ENCODE measurements around the gene ABCC11.

The ABCC11 gene

DNA sequence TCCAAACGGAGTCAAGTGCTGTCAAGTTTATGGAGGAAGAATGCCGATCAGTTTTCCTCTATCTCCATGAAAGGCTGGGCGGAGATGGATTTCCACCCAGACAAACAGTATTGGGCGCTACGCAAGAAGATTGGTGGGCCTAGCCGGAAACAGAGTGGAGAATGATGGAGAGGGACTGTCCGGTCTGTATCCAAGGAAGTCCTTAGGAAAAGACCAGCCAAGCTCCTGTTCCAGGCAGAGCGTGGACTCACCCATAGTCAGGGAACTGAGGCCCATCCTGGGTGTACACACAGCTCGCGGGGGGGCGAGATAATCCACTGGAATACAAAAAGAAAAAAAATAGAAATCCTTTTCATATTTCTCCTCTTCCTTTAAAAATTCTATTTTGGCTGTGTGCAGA is 90.0 kb downstream of the ABCC11 start:
- no peak for DNase-seq

DNA sequence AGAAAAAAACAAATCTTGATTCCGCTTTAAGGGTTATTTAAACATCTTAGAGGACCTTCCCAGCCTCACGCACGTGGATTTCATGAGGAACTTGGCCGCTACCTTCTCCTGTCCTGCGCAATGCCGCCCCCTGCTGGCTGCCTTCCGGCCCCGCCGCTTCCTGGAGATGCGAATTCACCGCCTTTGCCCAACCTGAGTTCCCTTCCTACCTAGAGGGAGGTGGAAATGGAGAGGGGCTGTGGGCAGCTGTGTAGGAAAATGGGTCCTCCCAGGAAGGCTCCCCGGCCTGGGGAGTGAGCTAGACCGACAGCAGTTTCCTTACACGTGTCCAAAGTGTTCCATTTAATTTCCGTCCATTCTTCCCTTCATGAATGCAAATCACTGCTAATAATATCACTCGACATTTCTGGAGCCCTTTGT is 90.5 kb downstream of the ABCC11 start:
- peak; percentile 62 for DNase-seq

DNA sequence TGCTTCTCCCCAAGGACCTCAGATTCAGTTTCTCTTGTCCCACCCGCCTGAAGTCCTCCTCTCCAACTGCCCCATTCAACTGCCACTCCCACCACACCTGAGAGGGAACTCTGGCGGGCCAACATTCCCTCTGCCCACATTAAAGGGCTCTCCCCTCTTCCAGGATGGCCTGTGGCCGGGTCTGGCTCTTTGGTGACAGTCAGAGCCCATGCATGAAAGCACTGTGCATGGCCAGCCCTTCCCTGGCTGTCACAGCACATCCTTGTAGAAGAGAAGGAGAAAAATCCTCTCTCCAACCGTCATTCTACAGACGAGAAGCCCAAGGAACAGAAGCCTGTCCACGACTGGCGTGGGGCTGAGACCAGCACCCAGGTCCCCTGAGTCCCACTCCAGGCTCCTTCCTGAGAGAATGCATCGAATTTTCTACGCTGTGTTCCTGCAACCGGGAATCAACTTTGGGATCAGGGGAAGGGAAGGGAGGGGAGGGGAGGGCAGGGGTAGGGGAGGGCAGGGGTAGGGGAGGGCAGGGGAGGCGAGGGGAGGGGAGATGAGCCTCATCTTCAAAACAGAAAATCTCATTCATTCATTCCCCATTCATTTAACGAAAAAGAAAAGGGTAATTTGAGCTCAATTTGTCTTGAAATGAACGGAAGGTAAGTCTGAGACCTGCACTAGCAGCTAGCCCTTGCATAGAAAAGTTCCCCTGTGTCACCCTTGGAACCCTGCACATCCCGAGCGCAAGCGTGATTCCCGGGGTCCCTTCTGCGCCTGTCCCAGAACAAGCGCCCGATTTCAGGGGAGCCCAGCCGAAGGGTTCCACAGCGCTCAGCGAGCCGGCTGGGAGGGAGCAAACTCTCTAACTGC is 91.2 kb downstream of the ABCC11 start, which contains the start of gene ABCC12:
Gene ABCC12, minus strand, starts transcription at position 68 of the 864 bp plus-strand sequence. CDS start 9,569 bp downstream, outside the sequence.
- no peak for DNase-seq

DNA sequence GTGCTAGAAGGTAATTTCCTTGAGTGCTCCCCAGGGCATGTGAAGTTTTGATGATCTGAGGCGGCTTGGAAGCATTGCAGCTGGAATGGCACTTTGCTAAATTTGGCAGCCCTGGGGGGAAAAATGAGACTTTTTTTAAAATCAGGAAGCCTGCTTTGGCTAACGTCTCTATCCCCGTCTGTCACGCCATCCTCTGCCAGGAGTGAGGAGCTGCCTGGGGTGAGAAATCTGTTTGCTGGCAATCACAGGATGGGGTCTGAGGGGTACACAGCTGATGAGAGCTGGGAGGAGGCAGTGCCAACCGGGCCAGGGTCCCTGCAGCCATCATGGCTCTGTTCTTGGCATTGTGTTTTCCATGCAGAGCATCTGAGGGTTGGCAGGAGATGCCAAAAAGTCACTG is 93.6 kb downstream of the ABCC11 start:
- peak; percentile 45 for DNase-seq

DNA sequence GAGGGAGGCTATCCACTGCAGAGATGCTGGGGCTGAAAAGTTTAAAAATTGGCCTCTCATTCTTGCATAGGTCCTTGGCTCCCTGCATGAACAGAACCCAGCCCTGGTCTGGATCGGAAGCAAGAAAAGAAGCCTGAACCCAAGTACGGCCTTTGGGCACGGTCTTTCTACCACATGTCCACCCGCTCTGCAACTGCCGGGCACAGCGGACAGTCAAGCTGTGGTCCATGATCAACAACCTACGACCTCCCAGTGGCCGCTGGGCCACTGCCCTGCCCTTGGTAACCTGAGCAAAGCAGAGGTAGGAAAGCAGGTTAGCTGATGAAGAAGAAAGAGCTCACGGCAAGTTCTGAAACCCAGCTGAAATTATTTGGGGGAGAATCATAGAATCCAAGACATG is 95.1 kb downstream of the ABCC11 start:
- DNase-seq, result no peak

DNA sequence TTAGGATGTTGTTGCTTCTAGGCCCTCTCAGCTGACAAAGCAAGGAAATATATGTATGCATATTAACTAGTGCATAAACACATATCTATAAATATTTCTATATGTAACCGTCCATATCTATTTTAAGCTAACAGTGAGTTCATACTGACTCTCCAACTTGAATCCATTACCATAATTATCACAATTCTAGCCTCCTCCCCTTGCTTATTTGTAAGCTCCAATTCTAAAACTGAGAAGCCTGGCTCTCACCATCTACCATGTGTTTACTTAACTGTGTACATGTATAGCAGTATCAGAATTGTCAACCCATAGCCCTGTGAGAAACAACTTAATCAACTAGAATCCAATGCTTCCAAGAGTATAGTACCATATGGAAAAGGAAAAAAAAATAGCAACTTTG is 96.6 kb downstream of the ABCC11 start:
- no peak for DNase-seq

DNA sequence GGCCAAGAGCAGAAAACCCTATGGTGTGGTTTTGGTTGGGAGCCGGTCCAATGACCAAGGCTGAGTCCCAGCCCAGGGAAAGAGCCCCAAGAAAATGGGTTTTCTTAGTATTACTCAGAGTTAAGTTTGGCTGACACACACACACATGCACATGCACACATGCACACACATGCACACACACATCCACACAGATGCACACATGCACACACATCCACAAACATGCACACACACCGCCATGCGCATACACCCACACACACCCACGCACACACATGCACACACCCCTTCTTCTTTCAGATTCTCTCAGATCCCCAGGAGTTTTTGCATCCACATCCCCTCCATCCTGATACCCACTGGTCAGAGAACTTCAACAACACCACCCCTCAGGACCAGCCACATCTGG is 100.6 kb downstream of the ABCC11 start:
- DNase-seq, result no peak

DNA sequence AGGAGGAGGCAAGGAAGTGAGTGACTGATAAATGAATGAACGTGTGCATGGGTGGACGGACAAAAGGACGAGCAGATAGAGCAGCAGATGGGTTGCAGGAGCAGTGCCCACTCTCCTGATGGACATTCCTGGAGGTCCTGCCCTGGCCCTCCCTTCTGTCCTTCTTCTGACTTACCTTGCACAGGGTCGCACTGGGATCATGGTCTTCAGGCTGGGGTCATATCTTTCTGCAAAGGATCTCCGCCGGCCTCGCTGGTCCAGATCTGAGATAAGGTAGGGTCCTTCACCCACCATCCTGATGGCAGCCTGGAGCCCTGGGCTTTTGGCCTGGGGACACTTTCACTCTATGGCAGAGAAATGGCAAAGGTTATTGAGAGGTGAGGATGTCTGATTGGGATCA is 101.2 kb downstream of the ABCC11 start:
- no peak for DNase-seq

DNA sequence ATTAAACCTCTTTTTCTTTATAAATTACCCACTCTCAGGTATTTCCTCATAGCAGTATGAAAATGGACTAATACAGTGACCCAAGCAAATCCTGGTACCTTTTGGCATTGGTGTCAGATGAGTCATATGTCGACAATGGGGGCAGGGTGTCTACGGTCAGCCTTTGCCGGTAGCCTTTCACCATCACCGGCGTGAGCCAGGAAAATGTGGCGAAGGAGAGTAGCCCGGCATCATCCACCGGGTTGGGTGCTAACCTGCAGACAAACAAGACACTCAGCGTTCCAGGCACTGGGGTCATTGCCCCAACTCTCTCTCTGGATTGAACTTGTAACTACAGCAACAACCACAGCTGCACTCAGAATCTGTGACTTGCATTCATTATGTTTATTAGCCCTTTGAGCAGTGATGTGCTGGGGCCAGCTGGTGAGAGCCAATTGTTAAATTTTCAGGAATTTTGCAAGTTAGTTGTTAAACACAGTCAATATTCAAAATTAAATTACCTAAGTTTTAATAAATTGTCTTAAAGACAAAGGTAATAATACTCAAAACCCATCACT is 103.4 kb downstream of the ABCC11 start:
- DNase-seq, result no peak

DNA sequence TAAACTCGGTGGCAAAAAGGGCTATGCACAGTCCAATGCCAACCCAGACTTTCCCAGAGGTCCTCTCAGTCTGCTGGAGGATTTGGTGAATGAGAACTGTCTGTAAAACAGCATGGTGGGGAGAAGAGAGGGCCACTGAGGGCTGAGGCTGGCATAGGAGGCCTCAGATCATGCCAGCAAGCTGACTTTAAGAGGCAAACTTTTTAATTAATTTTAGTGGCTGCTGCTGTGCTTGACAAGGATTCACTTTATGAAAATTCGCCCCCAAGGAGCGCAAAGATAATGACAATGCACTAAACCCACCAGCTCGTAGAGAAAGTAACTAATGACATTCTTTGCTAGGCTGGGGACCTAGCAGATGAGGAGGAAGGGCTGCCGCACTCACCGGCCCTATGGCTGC is 106.5 kb downstream of the ABCC11 start:
- no peak for DNase-seq

DNA sequence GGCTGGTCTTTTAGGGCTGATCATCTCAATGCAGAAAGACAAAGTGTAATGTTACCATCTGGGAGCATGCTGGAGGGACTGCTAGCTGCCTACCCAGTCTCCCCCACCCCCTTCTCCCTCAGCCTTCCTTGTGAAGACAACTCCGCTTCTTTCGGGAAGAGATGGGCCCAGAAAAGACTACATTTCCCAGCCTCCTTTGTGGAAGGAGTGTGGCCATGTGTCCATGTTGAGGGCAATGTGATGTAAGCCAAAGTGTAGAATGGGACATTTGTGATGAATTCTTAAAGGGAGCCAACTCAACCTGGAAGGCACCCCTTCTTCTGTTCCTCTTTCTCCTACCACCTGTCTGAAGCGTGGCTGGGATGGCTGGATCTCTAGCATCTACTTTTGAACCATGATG is 107.8 kb downstream of the ABCC11 start:
- no peak for DNase-seq

DNA sequence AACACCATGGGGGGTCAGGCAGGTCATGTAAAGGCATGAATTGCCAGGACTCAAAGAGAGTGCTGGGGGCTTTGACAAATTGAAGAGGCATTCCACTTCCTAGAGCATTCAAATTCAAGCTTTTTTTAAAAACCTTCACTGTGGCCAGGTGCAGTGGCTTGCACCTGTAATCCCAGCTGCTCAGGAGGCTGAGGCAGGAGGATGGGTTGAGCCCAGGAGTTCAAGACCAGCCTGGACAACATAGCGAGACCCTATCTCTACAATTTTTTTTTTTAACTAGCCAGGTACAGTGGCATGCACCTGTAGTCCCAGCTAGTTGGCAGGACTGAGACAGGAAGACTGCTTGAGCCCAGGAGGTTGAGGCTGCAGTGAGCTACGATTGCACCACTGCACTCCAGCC is 108.8 kb downstream of the ABCC11 start:
- no peak for DNase-seq

DNA sequence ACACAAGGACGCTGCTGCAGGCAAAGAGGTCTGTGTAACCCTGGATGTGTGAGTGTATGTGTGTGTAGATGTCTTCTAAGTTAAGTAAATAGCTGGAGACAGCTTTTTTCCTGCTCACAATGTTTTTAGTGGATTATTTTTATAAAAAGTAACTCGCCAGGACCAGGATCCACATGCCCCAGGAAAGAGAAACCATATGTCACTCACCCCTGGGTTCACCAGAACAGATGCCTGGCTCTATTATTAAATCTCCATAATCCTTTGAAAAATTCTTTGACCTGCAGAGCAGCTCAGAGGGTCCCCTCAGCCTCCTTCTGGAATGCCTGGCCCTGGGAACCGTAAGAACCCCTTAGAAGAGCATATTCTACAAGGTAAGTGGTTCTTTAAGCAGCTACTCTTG is 109.5 kb downstream of the ABCC11 start:
- no peak for DNase-seq

DNA sequence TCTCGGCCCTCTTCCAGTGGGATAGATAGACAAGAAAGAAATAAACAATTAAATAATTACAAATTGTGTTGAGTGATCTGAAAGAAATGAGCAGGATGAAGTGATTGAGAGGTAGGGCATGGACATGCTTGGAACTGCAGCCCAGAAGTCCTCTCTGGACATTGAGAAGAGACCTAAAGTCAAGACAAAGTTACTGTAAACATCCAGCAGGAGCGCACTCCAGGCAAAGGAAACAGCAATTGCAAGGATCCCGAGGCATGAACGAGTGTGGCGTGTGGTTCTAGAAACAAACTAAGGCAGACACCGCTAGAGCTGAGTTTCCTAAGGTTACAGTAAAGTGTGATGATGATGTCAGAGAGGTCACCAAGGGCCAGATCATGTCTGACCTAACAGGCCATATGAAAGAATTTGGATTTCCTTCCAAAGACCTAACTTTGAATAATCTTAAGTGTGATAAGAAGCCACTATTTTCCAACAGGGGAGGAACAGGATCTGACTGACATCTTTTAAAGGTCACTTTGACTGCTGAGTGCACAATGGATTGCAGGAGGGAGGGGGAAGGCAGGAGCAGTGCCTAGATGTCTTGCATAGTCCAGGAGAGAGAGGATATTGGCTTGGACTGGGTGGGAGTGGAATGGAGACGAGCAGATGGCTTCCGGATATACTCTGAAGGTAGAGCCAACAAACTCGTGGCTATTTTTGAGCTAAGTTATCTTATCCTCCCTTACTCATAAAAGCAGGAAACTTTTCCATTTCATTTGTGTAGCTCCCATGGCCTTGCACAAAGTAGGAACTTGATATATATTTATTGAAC is 110.6 kb downstream of the ABCC11 start:
- no peak for DNase-seq

DNA sequence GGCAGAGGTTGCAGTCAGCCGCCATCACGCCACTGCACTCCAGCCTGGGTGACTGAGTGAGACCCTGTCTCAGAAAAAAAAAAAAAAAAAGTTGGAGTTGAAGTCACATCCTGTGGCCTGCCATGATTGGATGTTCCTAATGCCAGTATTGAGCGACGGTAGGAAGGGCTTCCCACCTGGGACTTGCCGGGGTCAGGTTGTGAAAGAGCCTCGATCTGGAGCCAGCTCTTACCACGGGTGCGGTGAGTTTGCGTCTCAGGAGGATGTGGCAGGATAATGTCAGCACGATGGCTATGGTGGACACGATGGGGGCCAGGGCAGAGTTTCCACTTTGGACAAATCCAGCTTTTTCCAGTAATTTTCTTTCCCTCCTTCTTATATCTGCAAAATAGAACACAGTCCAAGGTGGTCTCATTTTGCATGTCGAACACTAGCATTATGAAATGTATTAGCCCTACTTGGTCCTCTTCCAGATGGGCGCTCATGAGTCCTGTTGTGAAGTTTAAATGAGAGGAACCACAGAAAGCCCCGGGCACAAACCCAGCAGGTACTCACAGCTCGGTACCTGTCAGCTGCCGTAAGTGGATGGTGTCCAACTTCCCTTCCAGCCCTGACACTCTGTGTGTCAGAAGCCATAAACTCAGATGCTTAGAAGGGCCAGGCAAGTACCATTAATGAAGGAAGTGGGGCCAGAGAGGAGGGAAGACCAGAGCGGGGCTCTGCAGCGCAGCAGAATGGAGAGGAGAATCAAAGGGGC is 113.7 kb downstream of the ABCC11 start:
- no peak for DNase-seq

DNA sequence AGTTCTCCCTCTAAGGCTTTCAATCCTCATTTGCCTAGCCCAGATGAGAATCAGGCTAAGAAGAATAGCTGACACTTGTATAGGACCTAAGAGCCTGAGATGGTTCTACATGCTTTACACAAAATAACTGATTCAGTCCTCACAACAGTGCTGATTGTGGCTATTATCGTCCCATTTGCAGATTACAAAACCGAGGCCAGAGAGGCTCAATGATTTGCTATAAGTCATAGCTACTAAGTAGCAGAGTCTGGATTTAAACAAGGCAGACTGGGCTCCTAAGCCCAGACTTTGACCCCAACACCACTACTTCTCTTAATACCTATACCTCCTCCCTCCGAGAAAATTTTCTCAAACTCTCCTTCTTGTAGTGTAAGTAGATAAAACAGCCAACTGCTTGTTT is 114.6 kb downstream of the ABCC11 start:
- DNase-seq, result no peak

DNA sequence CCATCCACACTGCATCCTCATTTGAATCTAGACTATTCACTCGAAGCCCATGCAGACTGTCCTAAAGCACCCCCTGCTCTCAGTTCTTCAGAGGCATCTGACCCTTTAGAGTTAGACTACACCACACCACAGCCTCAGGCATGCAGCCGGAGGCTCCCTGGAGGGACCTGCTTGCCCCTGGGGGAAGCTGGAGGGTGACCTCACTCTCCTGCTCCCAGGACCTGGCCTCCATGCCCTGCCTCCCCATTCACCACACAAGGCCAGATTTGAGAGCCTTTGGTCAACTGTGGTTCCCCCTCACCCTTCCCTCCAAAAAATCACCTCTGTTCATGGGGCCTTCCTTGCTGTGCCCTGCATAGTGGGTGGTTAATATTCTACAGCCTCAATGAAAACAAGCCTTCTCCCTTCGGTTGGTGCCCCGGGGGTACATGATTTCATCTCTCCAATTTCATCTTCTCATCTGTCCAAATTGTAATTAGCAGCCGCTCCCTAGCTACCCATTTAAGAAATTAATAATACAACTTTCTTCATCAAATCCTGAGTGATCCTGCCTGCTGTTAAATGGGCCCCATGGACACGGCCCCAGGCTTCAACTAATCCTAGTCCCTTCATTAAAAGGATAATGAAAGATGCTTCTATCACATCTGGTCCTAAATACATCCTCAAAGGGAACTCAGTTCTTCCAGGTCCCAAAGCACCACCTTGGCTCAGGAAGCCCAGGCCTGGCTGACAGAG is 116.0 kb downstream of the ABCC11 start:
- no peak for DNase-seq

DNA sequence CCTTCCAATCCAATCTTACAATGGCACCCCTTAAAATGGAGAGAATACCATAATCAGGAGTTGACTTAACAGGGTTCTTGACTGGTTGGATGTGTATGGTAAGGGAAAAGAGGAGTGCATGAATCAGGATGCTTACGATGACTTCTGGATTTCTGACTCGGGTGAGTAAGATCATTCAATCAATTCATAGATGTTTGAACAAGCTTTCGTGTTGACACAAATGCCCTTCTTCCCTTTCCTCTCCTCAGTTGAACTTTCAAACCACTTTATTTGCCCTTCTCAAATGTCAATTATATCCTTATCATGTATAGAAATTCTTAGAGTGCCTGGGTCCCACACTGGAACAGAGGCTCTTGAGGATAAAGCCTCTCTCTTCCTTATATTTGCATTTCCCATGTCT is 117.4 kb downstream of the ABCC11 start:
- no peak for DNase-seq

DNA sequence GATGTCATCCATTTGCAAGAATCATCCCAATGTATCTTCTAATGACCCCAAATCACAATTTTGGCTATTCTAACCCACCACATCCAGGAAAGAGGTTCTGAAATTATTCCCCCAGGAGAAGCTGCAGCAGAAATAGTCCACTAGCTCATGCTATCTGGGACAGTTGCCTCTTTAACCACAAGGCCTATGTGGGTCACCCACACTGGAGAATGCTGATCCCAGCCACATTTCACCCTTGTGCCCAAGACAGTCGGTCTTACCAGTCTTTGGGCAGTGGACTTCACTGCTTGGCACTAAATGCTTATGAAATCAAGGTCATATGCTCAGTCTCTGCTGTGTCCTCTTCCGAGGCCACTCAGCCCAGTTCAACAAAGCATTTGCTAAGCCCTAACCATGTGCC is 118.6 kb downstream of the ABCC11 start:
- DNase-seq, result no peak

DNA sequence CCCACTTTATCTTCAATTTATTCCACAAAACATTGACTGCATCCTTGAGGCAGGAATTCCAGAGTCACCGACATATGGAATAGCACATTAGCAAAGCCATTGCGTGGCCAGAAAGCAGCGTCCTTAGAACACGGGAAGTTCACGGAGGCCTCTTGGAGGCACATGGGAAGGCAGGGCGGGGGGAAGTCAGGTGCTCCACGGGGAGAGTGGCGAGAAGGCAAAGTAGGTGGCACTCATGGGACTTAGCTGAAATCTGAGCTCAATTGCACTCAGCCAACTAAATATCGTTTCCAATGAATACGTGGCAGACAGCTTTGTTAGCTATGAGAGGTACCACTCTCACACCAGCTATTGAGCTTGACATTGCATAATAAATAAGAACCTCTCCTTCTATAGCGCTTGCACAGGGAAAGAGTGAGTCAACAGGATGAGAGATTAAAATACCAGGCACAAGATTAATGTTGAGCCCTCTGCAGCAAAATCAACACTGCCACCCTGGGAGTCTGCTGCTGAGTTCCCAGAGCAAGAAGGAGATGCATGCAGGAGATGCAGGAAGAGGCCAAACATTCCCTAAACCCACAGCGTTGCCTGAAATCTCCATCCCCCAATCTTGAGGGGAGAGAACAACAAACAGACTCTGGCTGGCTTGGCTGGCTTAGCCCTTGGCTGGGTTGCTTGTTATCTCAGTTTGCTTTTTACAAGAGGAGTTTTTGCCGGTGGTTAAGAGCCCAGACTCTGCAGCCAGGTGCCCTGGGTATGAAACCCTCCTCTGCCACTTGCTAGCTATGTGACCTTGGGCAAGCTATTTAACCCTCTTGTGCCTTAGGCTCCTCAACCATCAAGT is 120.3 kb downstream of the ABCC11 start:
- peak; percentile 86 for DNase-seq

DNA sequence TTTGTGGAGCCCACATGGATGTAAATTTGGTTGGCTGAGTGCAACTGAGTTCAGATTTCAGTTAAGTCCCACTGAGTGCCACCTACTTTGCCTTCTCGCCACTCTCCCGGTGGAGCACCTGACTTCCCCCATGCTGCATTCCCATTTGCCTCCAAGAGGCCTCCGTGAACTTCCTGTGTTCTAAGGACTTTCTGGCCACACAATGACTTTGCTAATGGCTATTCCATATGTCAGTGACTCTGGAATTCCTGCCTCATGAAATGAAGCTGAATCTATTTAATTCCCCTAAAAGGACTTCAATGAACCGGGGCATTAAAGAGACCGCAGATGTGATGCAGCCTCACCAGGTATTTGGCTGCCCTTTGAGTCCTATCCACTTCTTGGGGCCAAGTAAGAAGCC is 121.5 kb downstream of the ABCC11 start:
- DNase-seq, result no peak
